Measurements from ENCODE around the gene ZP1. TPM values are rescaled to one million over a fixed set of nuclear protein-coding genes. Genes with fewer than 3 reads are reported as not detected.

The ZP1 gene
- total RNA-seq, 1 donor from 2014 or later = 0.31 TPM

DNA sequence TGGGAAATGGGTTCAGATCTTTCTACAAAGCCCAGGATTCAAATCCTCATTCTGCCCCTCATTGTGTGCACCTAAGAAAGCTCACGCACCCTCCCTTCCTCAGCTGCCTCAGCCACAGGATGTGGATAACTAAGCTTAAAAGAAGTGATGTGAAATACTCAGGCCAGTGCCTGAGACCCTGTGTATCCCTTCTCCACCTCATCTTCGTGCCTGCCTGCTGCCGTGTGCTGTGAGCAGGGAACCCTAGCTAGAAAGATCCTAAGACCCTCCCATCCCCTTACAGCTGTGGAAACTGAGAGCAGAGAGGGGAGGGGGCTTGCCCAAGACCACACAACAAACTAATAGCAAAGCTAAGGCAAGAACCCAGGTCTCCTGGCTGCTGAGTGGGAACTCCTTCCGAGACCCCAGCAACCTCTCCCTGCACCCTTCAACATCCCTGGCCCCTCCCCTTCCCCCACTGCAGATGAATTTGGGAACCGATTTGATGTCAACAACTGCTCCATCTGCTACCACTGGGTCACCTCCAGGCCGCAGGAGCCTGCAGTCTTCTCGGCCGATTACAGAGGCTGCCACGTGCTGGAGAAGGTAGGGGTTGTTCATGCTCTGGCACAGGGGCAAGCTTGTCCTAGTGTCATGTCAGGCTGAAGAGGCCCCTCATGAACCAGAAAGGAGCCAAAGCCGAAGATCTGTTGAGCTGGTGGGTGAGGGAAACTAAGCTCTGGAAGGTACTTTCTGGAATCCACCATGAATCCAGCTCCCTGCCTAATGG lies 1.5 kb downstream of the ZP1 start:
- H3K4me1 Mint-ChIP-seq = peaks cover 14% of the 10 kb centered on the region
- H3K27me3 Mint-ChIP-seq (ENCODE audit: low read depth) = no peaks in the 10 kb centered on the region
- no peak for DNase-seq (ENCODE audit: low spot score in 2 of 2, unreplicated experiment in 2 of 2)
- TF ChIP-seq CTCF (IDR thresholded peaks at IDR 0.05; ENCODE audit: unreplicated experiment) = no peak
- no peaks in the 10 kb centered on the region for H3K9me3 Mint-ChIP-seq
- no peaks in the 10 kb centered on the region for H3K36me3 Mint-ChIP-seq
- H3K4me3 Mint-ChIP-seq = no peak overlapping the region
- no peak overlapping the region for H3K27ac Mint-ChIP-seq

DNA sequence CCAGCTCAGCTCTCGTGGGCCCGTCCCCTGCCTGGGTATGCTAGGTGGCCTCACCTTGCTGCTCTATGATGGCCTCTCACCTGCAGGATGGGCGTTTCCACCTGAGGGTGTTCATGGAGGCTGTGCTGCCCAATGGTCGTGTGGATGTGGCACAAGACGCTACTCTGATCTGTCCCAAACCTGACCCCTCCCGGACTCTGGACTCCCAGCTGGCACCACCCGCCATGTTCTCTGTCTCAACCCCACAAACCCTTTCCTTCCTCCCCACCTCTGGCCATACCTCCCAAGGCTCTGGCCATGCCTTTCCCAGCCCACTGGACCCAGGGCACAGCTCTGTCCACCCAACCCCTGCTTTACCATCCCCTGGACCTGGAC lies 2.1 kb downstream of the ZP1 start:
- Mint-ChIP-seq H3K27ac (no peak overlapping the region), H3K27me3 (ENCODE audit: low read depth) (no peaks in the 10 kb centered on the region), H3K4me3 (no peak overlapping the region), H3K36me3 (no peaks in the 10 kb centered on the region), H3K9me3 (no peaks in the 10 kb centered on the region), H3K4me1 (peaks cover 8% of the 10 kb centered on the region)
- DNase-seq (ENCODE audit: low spot score in 2 of 2, unreplicated experiment in 2 of 2) = no peak
- no peak for TF ChIP-seq CTCF (IDR thresholded peaks at IDR 0.05; ENCODE audit: unreplicated experiment)

- H3K27me3 Mint-ChIP-seq (ENCODE audit: low read depth) = no peaks in the 10 kb centered on the region
- H3K27ac Mint-ChIP-seq = no peak overlapping the region
- no peak for TF ChIP-seq CTCF (IDR thresholded peaks at IDR 0.05; ENCODE audit: unreplicated experiment)
- no peaks in the 10 kb centered on the region for H3K36me3 Mint-ChIP-seq
- H3K4me3 Mint-ChIP-seq = no peak overlapping the region
- H3K4me1 Mint-ChIP-seq = peaks cover 2% of the 10 kb centered on the region
- H3K9me3 Mint-ChIP-seq = no peaks in the 10 kb centered on the region
- DNase-seq (ENCODE audit: low spot score in 2 of 2, unreplicated experiment in 2 of 2) = no peak
Measured at GRCh38 chr11:60870276-60870675, 2.9 kb downstream of the ZP1 start.

DNA sequence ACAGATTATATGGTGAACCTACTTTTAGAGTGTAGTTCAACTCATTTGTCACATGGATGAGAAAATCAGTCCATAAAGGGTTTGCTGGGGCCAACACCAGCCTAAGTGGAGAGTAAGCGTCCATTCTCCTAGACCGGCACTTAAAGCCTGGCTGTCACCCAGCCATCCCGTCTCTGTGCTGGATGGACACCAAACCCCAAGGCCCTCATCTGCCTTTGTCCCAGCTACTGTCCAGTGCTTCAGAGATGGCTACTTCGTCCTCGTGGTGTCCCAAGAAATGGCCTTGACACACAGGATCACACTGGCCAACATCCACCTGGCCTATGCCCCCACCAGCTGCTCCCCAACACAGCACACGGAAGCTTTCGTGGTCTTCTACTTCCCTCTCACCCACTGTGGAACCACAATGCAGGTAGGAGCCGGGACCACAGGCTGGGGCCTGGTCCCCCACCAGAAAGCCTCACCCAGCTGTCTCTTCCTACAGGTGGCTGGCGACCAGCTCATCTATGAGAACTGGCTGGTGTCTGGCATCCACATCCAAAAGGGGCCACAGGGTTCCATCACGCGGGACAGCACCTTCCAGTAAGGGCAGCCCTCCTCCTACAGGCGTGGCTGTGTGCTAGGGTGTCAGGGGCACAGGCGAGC lies 3.5 kb downstream of the ZP1 start:
- H3K27ac Mint-ChIP-seq = no peak overlapping the region
- no peak overlapping the region for H3K4me3 Mint-ChIP-seq
- H3K27me3 Mint-ChIP-seq (ENCODE audit: low read depth) = no peaks in the 10 kb centered on the region
- TF ChIP-seq CTCF (IDR thresholded peaks at IDR 0.05; ENCODE audit: unreplicated experiment) = no peak
- H3K4me1 Mint-ChIP-seq = peaks cover 2% of the 10 kb centered on the region
- no peaks in the 10 kb centered on the region for H3K36me3 Mint-ChIP-seq
- H3K9me3 Mint-ChIP-seq = no peaks in the 10 kb centered on the region
- no peak for DNase-seq (ENCODE audit: low spot score in 2 of 2, unreplicated experiment in 2 of 2)

DNA sequence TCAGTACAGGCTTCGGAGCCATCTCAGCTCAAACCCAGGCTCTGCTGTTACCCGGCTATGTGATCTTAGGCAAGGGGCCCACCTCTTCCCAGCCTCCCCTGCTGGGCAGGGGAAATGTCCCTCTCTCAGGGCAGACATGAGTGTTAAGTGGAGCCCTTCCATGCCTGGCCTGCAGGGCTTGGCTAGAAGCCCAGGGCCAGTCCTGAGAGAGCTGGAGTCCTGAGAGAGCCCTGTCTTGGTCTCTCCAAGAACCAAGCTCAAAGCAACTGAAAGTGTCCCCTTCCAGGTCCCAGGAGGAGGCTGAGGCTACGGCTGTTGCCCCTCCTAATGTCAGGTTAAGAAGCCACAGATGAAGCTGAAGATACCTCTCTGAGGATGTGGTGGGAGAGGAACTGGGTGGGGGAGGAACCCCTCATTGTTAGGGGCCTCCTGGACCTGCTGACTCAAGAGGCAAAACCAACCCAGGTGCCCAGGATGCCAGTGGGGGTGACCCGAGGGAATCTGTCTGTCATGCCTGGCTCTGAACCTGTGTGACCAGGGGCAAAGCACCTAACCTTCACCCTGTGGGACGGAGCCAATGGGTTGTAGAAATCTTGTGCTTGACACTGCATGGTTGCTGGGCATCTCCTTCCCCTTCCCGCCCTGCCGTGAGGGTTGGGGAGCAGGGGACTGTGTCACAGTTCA lies 4.2 kb downstream of the ZP1 start:
- Mint-ChIP-seq H3K9me3 (no peaks in the 10 kb centered on the region), H3K4me1 (peaks cover 2% of the 10 kb centered on the region), H3K4me3 (no peak overlapping the region), H3K27me3 (ENCODE audit: low read depth) (no peaks in the 10 kb centered on the region), H3K27ac (no peak overlapping the region), H3K36me3 (no peaks in the 10 kb centered on the region)
- TF ChIP-seq CTCF (IDR thresholded peaks at IDR 0.05; ENCODE audit: unreplicated experiment) = no peak
- no peak for DNase-seq (ENCODE audit: low spot score in 2 of 2, unreplicated experiment in 2 of 2)
